ENCODE data around the gene DIS3L2.

Gene DIS3L2

GRCh38 chr2:231955758-231956472, 5.6 kb upstream of the DIS3L2 start:
- DNase-seq (ENCODE audit: low spot score), result no peak

DNA sequence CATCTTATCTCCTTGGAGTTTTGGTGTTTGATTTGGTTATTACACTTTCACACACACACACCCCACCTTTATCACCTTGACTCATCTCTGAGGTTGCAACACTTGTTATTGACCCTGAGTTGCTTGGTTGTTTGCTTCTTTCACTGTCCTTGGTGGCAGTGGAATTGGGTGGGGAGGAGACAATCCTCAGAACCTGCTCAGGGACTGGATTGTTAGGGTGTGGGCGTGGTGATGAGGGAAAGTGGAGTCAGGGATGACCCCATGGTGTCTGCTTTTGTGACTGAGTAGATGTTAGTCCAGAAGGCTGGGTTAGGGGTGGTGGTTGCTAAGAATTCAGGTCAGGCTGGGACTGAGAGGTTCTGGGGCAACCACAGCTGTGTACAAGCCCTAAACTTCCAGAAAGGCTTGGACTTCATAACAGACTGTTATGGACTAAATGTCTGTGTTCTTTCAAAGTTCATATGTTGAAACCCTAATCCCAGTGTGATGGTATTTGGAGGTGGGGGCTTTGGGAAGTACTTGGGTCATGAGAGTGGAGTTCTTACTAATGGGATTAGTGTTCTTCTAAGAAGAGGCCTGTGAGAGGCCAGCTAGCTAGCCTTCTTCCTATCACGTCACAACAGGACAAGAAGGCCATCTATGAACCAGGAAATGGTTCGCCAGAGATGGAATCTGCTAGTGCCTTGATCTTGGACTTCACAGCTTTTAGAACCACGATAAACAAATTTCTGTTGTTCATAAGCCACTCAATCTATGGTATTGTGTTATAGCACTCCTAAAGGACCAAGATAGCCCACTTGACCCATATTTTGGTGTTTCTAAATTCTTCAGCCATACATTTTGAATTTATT, 3.4 kb upstream of the DIS3L2 start:
- DNase-seq (ENCODE audit: low spot score), result no peak

GRCh38 chr2:231960810-231961348, 634 bp upstream of the DIS3L2 start:
- no peak for DNase-seq (ENCODE audit: low spot score)

DNA sequence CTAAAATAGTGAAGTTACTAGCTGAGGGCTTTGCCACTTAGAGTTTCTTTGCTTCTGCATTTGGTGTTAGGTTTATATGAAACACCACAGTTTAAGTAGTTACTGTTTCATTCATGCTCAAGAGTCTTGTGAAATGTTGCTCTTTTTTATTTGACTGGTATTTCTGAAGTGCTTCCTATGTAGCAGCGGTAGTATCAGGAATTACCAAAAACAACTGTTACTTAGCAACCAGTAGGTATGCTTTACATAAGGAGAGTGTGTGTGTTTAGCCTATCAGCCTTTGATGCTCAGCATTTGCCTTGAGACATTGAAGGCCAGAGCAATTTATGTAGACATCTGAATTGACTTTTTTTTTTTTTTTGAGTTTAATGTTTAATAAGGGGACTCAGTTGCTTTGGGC, 3.6 kb downstream of the DIS3L2 start:
- no peak for DNase-seq (ENCODE audit: low spot score)

DNA sequence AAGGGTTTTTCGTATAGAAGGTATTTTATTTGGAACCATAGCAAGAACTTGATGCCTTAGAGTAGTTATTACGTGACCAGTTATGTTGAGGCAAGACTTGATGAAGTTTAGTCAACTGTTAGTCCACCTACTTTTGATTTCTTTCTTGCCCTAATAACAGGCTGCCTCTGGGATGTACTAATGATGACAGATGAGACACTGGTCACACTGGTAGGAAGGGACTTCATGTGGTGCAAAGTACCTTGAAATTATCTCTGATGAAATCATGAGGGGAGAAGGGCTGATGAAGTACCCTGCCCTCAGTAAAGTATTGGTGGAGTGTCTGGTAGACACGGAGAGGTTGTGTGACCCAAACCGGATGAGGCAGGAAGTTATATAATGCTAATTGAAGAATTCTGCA, 5.4 kb downstream of the DIS3L2 start:
- DNase-seq (ENCODE audit: low spot score), result no peak

DNA sequence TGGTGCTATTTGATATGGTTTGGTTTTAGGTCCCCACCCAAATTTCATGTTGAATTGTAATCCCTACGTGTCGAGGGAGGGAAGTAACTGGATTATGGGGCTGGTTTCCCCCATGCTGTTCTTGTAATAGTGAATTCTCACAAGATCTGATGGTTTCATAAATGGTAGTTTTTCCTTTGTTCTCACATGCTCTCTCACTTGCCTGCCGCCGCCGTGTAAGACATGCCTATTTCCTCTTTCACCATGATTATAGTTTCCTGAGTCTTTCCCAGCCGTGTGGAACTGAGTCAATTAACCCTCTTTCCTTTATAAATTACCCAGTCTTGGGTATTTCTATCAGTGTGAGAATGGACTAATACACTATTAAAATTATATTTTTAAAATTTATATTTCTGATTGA, 7.3 kb downstream of the DIS3L2 start:
- no peak for DNase-seq (ENCODE audit: low spot score)

GRCh38 chr2:231970461-231970860, 8.9 kb downstream of the DIS3L2 start:
- DNase-seq (ENCODE audit: low spot score), result no peak

- DNase-seq (ENCODE audit: low spot score), result no peak
Measured at GRCh38 chr2:231975001-231975400, 13.5 kb downstream of the DIS3L2 start.

DNA sequence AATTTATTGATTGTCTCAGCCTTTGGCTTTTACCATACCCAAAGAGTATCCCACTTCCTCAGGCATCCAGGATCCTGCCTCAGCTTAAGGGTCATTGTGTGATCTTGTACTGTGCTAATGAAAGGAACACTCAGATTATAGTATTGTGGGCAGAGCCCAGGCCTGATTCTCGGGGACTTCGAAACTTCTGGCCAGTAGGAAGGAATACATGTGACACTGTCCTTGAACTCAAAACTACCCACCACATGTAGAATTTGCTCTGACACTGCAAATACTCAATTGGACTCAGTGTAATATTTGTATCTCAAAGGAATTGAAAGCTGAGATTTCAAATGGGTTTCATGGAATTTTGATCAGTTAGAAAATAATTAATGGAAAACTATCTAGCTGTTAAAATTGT, 15.9 kb downstream of the DIS3L2 start:
- no peak for DNase-seq (ENCODE audit: low spot score)

- no peak for DNase-seq (ENCODE audit: low spot score)
Measured at GRCh38 chr2:231984992-231985391, 23.5 kb downstream of the DIS3L2 start.

DNA sequence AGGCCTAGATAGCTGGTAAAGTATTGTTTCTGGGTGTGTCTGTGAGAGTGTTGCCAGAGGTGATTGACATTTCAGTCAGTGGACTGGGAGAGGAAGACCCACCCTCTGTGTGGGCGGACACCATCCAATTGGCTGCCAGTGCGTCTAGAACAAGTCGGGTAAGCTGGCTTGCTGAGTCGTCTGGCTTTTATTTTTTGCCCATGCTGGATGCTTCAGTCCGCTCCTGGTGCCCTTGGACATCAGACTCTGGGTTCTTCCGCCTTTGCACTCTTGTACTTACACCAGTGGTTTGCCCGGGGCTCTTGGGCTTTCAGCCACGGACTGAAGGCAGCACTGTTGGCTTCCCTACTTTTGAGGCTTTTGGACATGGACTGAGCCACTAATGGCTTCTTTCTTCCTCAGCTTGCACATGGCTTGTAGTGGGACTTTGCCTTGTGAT, 24.3 kb downstream of the DIS3L2 start:
- no peak for DNase-seq (ENCODE audit: low spot score)

GRCh38 chr2:231987124-231987727, 25.7 kb downstream of the DIS3L2 start:
- DNase-seq (ENCODE audit: low spot score), result no peak

GRCh38 chr2:231988179-231988866, 26.8 kb downstream of the DIS3L2 start:
- no peak for DNase-seq (ENCODE audit: low spot score)

DNA sequence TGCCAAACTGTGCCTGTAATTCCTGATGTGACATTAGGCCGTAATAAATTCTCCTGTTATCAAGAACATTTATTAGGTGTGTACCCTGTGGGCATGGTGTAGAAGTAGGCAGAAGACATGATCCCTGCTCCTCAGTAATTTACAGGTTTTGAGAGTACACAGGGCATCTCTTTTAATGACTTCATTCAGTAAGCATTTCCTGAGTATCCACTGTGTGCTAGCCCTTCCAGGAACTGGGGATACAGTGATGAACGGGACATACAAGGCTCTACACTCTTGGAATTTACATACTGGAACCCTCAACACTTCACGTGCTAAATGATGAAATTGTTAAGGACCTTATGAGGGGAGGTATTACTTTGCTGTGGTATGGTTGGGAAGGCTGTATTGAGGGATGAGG, 30.2 kb downstream of the DIS3L2 start:
- DNase-seq (ENCODE audit: low spot score), result no peak

DNA sequence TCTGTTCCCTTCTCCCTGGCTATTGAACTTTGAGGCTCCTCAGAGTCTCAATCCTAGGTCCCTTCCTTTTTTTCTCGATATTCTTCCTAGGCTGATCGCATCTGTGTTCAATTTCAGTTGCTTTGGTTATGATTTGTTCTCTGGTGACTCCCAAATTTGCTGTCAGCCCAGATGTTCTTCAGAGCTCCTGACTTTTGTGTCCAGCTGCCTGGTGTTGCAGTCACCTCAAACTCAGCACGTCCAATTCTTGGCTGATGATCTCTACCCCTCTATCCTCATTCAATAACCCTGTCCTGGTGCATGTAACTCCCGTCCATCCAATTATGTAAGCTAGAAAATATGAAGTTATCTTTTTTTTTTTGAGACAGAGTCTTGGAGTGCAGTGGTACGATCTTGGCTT, 31.4 kb downstream of the DIS3L2 start:
- no peak for DNase-seq (ENCODE audit: low spot score)

DNA sequence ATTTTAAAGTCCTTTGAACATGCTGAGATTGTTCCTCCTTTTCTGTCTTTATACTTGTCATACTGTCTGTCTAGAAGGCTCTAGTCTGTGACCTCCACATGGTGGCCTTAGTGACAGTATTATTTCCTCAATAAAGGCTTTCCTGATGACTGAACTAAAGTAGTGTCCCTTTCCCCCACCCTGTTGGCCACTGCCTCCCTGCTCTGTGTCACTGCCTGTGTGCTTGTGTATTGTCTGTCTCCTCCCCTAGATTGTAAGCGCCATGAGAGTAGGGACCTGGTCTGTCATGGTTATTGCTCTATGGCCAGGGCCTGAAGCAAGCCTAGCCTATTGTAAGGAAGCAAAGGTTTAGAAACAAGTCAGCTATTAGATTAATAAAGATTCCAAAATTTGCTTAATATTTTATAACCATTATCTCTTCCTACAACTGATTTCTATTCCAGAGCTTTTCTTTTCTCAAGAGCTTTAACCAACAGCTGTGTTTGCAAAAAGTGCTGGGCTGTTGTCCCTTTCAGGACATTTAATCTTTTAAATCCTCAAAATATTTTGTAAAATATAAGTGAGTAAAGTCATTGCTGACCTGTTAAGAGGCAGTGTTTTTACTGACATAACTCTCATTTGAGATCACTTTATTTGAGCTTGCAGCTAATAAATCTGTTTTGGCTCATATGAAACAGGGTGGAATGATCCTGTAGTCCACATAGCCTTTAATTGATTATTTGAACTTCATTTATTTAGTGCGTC, 35.5 kb downstream of the DIS3L2 start:
- no peak for DNase-seq (ENCODE audit: low spot score)

DNA sequence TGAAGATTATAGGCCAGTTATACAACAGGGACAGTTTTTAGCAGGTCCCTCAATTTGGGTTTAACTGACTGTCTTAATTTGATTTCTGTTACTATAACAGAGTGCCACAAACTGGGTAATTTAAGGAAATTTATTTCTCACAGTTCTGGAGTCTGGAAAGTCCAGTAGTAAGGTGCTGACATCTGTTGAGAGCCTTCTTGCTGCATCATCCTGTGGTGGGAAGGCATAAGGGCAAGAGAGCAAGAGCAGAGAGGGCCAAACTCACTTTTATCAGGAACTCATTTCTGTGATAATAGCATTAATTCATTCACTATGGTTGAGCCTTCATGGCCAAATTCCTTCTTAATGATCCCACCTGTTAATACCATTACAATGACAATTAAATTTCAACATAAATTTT, 36.5 kb downstream of the DIS3L2 start:
- DNase-seq (ENCODE audit: low spot score), result no peak

DNA sequence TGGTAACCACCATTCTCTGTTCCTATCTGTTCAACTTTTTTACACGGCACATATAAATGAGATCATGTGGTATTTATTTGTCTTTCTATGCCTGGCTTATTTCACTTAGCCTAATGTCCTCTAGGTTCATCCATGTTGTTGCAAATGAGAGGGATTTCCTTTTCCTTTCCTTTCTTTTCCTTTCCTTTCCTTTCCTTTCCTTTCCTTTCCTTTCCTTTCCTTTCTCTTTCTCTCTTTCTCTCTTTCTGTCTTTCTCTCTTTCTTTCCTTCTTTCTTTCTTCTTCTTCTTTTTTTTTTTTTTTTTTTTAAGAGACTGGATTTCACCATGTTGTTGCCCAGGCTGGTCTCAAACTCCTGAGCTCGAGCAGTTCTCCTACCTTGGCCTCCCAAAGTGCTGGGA, 38.9 kb downstream of the DIS3L2 start:
- no peak for DNase-seq (ENCODE audit: low spot score)

GRCh38 chr2:232001073-232001472, 39.6 kb downstream of the DIS3L2 start:
- DNase-seq (ENCODE audit: low spot score), result no peak

- DNase-seq (ENCODE audit: low spot score), result no peak
Measured at GRCh38 chr2:232006253-232006652, 44.7 kb downstream of the DIS3L2 start.

- no peak for DNase-seq (ENCODE audit: low spot score)
Measured at GRCh38 chr2:232008907-232009638, 47.6 kb downstream of the DIS3L2 start.

Data from hepatic stellate cell (primary cell).